H1 (cell line): ENCODE measurements around the gene HMGA1. TPM values are rescaled to one million over a fixed set of nuclear protein-coding genes. Genes with fewer than 3 reads are reported as not detected.

Experiments
- CTCF ChIA-PET: fragments of 300-600 bp; sonication (Branson Sonifier 250); formaldehyde crosslinking; loops from one replicate; lab custom pipeline; 2021; ENCODE audit not compliant: partially characterized antibody; lab: Charles Lee
- POLR2A ChIA-PET: fragments of 300-600 bp; sonication (Branson Sonifier 250); formaldehyde crosslinking; loops from one replicate; lab custom pipeline; 2021; ENCODE audit warnings: inconsistent platforms; ENCODE audit not compliant: partially characterized antibody; lab: Charles Lee
- DNase-seq, 2 experiments: peaks; one replicate each; pipeline versions ENCODE4 v3.0.0 to v3.0.0-alpha.2; 2010 to 2022; ENCODE audit warnings: low spot score in 2 of 2, low read depth in 1 of 2, mixed read lengths in 1 of 2
- FAIRE-seq: peaks from 2 replicates; lab custom pipeline; 2011; peaks lifted over from hg19 to GRCh38; lab: Jason Lieb, UNC
- H2AFZ ChIP-seq: 2 replicates; pipeline ENCODE4 v1.8.1; 2012; ENCODE audit warnings: low read length, inconsistent platforms
- H2AK5ac ChIP-seq: 2 replicates; pipeline ENCODE4 v1.6.1; 2013; ENCODE audit warnings: low read depth, low read length
- H2BK120ac ChIP-seq: replicated peaks from 2 replicates; pipeline ENCODE3; 2013; ENCODE audit warnings: low read depth, low read length, inconsistent platforms
- H2BK12ac ChIP-seq: 2 replicates; pipeline ENCODE4 v1.6.1; 2013; ENCODE audit warnings: low read depth, low read length
- H2BK15ac ChIP-seq: 2 replicates; pipeline ENCODE4 v1.6.1; 2013; ENCODE audit warnings: low read length
- H2BK20ac ChIP-seq: 2 replicates; pipeline ENCODE4 v1.6.1; 2013; ENCODE audit warnings: low read length
- H2BK5ac ChIP-seq: 2 replicates; pipeline ENCODE4 v1.6.1; 2013; ENCODE audit warnings: low read depth, low read length
- H3K14ac ChIP-seq: 2 replicates; pipeline ENCODE4 v1.6.1; 2013; ENCODE audit warnings: inconsistent platforms; ENCODE audit not compliant: insufficient read length
- H3K18ac ChIP-seq: 2 replicates; pipeline ENCODE4 v1.6.1; 2013; ENCODE audit warnings: low read length; ENCODE audit errors: extremely low read depth
- H3K23ac ChIP-seq: 2 replicates; pipeline ENCODE4 v1.6.1; 2013; ENCODE audit warnings: inconsistent platforms; ENCODE audit not compliant: insufficient read length
- H3K23me2 ChIP-seq: 2 replicates; pipeline ENCODE4 v1.6.1; 2013; ENCODE audit warnings: low read depth, low read length
- H3K27ac ChIP-seq: 2 replicates; pipeline ENCODE4 v1.6.1; 2011; ENCODE audit warnings: low read depth, low read length, inconsistent platforms
- H3K27me3 ChIP-seq, 4 experiments: replicated peaks in 1 of 4; 1 replicate in 1 of 4; 2 replicates in 3 of 4; pipeline versions ENCODE4 v1.6.1 to v1.8.1; 2011 to 2013; ENCODE audit warnings: low read length in 3 of 4, mild to moderate bottlenecking in 3 of 4, inconsistent platforms in 2 of 4, mixed read lengths in 2 of 4, moderate library complexity in 1 of 4; ENCODE audit not compliant: control insufficient read depth in 3 of 4, insufficient read depth in 3 of 4; ENCODE audit errors: extremely low read depth in 1 of 4
- H3K36me3 ChIP-seq, 4 experiments: 2 replicates each; pipeline versions ENCODE4 v1.6.1 to v1.8.1; 2011 to 2013; ENCODE audit warnings: mild to moderate bottlenecking in 4 of 4, low read length in 3 of 4, moderate library complexity in 2 of 4, control low read depth in 1 of 4, inconsistent platforms in 1 of 4; ENCODE audit not compliant: insufficient read depth in 4 of 4, control insufficient read depth in 2 of 4
- H3K4ac ChIP-seq: replicated peaks from 2 replicates; pipeline ENCODE3; 2013; ENCODE audit warnings: low read length, low read depth, mixed read lengths, inconsistent platforms; ENCODE audit not compliant: insufficient read length
- H3K4me1 ChIP-seq, 4 experiments: replicated peaks in 1 of 4; 1 replicate in 1 of 4; 2 replicates in 3 of 4; pipeline versions ENCODE4 v1.6.1 to v1.8.1; 2011 to 2013; ENCODE audit warnings: low read length in 3 of 4, inconsistent platforms in 2 of 4, mixed read lengths in 1 of 4; ENCODE audit not compliant: insufficient read depth in 4 of 4, control insufficient read depth in 3 of 4
- H3K4me2 ChIP-seq, 2 experiments: 2 replicates each; pipeline versions ENCODE4 v1.6.1 to v1.8.1; 2011 to 2013; ENCODE audit warnings: low read depth in 2 of 2, low read length in 2 of 2, control low read depth in 1 of 2, inconsistent platforms in 1 of 2, mild to moderate bottlenecking in 1 of 2; ENCODE audit not compliant: insufficient read depth in 1 of 2
- H3K4me3 ChIP-seq, 4 experiments: fragments of 200-600, 300-600 bp in 1 of 4; sonication (generic), shearing (Covaris generic), sonication (Bioruptor Twin) in 1 of 4; 2 replicates each; pipeline versions ENCODE4 v1.5.1 to v1.8.1; 2011 to 2016; ENCODE audit warnings: low read length in 4 of 4, low read depth in 3 of 4, control low read depth in 2 of 4, inconsistent platforms in 2 of 4, mild to moderate bottlenecking in 2 of 4, mixed read lengths in 1 of 4, moderate library complexity in 1 of 4; ENCODE audit not compliant: insufficient read depth in 2 of 4; ENCODE audit errors: extremely low read depth in 1 of 4
- H3K56ac ChIP-seq: replicated peaks from 2 replicates; pipeline ENCODE3; 2013; ENCODE audit warnings: low read depth, mild to moderate bottlenecking, mixed read lengths, low read length, inconsistent platforms; ENCODE audit not compliant: insufficient read length
- H3K79me1 ChIP-seq: 2 replicates; pipeline ENCODE4 v1.6.1; 2013; ENCODE audit warnings: low read depth, low read length, control low read depth
- H3K79me2 ChIP-seq, 2 experiments: 2 replicates each; pipeline versions ENCODE4 v1.6.1 to v1.8.1; 2012 to 2013; ENCODE audit warnings: low read length in 2 of 2, mild to moderate bottlenecking in 2 of 2, inconsistent platforms in 1 of 2; ENCODE audit not compliant: insufficient read depth in 2 of 2, control insufficient read depth in 1 of 2
- H3K9ac ChIP-seq, 4 experiments: replicated peaks in 1 of 4; 1 replicate in 1 of 4; 2 replicates in 3 of 4; pipeline versions ENCODE4 v1.6.1 to v1.8.1; 2011 to 2013; ENCODE audit warnings: low read depth in 3 of 4, low read length in 3 of 4, control low read depth in 2 of 4, mild to moderate bottlenecking in 2 of 4, moderate library complexity in 2 of 4, inconsistent platforms in 1 of 4; ENCODE audit errors: extremely low read depth in 1 of 4
- H3K9me3 ChIP-seq, 2 experiments: 2 replicates each; pipeline versions ENCODE4 v1.6.1 to v1.8.1; 2012 to 2013; ENCODE audit warnings: mild to moderate bottlenecking in 2 of 2, moderate library complexity in 2 of 2, control low read depth in 1 of 2, inconsistent platforms in 1 of 2, low read depth in 1 of 2, low read length in 1 of 2, mixed read lengths in 1 of 2; ENCODE audit not compliant: insufficient read depth in 2 of 2
- H4K20me1 ChIP-seq, 2 experiments: replicated peaks in 1 of 2; 2 replicates each; pipeline versions ENCODE3 to v1.8.1; 2011 to 2013; ENCODE audit warnings: inconsistent platforms in 2 of 2, low read length in 2 of 2, mild to moderate bottlenecking in 1 of 2; ENCODE audit not compliant: insufficient read depth in 2 of 2, control insufficient read depth in 1 of 2
- H4K5ac ChIP-seq: 2 replicates; pipeline ENCODE4 v1.6.1; 2013; ENCODE audit warnings: low read length, low read depth, mixed read lengths, inconsistent platforms; ENCODE audit not compliant: insufficient read length
- H4K8ac ChIP-seq: 2 replicates; pipeline ENCODE4 v1.8.0; 2013; ENCODE audit warnings: mild to moderate bottlenecking, moderate library complexity, low read length, inconsistent platforms; ENCODE audit not compliant: insufficient read depth; ENCODE audit errors: extremely low read depth
- H4K91ac ChIP-seq: replicated peaks from 2 replicates; pipeline ENCODE3; 2013; ENCODE audit warnings: low read length, mixed read lengths, inconsistent platforms; ENCODE audit not compliant: insufficient read length
- CTBP2 ChIP-seq: IDR thresholded peaks from 2 replicates; pipeline ENCODE4 v1.7.0; 2011; ENCODE audit warnings: borderline replicate concordance, mild to moderate bottlenecking, moderate library complexity, mixed read lengths, low read length; ENCODE audit not compliant: insufficient read depth, insufficient read length
- GTF2F1 ChIP-seq: IDR thresholded peaks from 2 replicates; pipeline ENCODE4 v1.6.1; 2012; ENCODE audit warnings: low read depth, low read length, improper control_type of control experiment, borderline replicate concordance
- NANOG ChIP-seq: IDR thresholded peaks from 2 replicates; pipeline ENCODE4 v1.6.1; 2011; ENCODE audit warnings: low read length, low read depth, mild to moderate bottlenecking, inconsistent platforms; ENCODE audit not compliant: insufficient read depth, poor library complexity, severe bottlenecking
- POLR2AphosphoS5 ChIP-seq: IDR thresholded peaks from 2 replicates; pipeline ENCODE4 v1.6.1; 2011; ENCODE audit warnings: low read depth, low read length
- WGBS, 2 experiments: shearing (Covaris generic) in 1 of 2; methylation state at CpG; one replicate each; pipeline versions ENCODE4 v1.1.6 to v1.1.7; 2013 to 2015; ENCODE audit warnings: low lambda C conversion rate in 2 of 2, mixed read lengths in 2 of 2, inconsistent platforms in 1 of 2, low coverage in 1 of 2, missing lambda C conversion rate in 1 of 2; ENCODE audit not compliant: insufficient replicate concordance in 2 of 2, insufficient coverage in 1 of 2, insufficient read length in 1 of 2; ENCODE audit errors: extremely low coverage in 1 of 2, missing lambda C conversion rate in 1 of 2; 5-methylcytosine and 5-hydroxymethylcytosine counted together
- polyA plus RNA-seq, 7 experiments: library from polyadenylated mRNA; depleted of rRNA in 3 of 7; stranded (reverse) in 5 of 7; unstranded in 2 of 7; fragments of >200 nt in 5 of 7; fragments of 200-250 nt in 2 of 7; gene quantifications; 1 replicate in 5 of 7; 2 replicates in 1 of 7; 4 replicates in 1 of 7; pipeline versions ENCODE4 v1.2.1 to v1.2.3, GENCODE V29; 2011 to 2013; ENCODE audit warnings: missing spikeins in 2 of 7, mixed read lengths in 2 of 7
- total RNA-seq: library from RNA; stranded (reverse); fragmentation: NEBNext Ultra II Directional; extraction: Animal tissue kit (Norgen Biotek cat#: 25700); gene quantifications from 2 replicates; pipeline ENCODE4 v1.2.1, GENCODE V29; 2021

The HMGA1 gene
- total and polyA plus RNA-seq, 2 of the 8 experiments (the other 6 are each of a cell fraction or from before 2014, with no cell fraction given), result 1,557 to 2,636 TPM

DNA sequence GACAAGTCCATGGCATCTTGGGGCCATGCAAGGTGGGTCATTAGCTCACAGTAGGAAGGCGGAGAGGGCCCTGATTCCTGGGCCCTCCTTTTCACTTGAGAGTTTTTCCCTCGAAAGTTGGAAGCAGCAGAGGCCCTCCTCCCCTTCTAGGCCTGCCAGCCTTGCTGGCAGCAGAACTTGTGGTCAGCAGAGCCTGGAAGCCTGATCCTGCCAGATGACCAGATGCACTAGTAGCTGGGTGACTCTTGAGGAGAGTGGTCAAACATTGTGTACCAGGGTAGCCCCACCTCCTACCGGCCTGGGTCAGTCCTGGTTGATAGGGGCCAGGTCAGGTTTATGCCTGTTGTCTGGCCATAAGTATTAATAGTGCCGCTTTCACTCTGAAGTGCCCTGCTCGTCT, 3.8 kb upstream of the HMGA1 start:
- Histone ChIP-seq H3K79me1 (no peaks in the 10 kb centered on the region; the same call in 1 of the 2 replicates), H3K4me3 (no peak overlapping the region), H3K9ac (no peak overlapping the region; a peak in 1 of 7 replicates), H3K9me3 (no peaks in the 10 kb centered on the region), H2AFZ (no peak overlapping the region), H2BK20ac (peak overlapping the region; percentile 90; the same call in 1 of the 2 replicates), H4K20me1 (no peaks in the 10 kb centered on the region), H3K4ac (no peak overlapping the region), H3K4me2 (no peak overlapping the region), H3K4me1 (peaks cover under 1 to 14% (median 12%) of the 10 kb centered on the region in 4 experiments), H2AK5ac (peak overlapping the region; percentile 44), H3K27me3 (no peaks in the 10 kb centered on the region), H3K27ac (no peak overlapping the region), H3K23me2 (peaks cover 9% of the 10 kb centered on the region), H3K36me3 (no peaks in the 10 kb centered on the region), H2BK5ac (peak overlapping the region; percentile 75; the same call in 1 of the 2 replicates), H4K5ac (no peak overlapping the region), H4K8ac (no peak overlapping the region), H3K79me2 (peaks cover 4 to 12% of the 10 kb centered on the region in 2 experiments; a peak in 3 of 4 replicates), H3K23ac (no peak overlapping the region), H2BK120ac (peak overlapping the region; percentile 34), H4K91ac (peak overlapping the region; percentile 32), H2BK12ac (peak overlapping the region; percentile 7; the same call in 1 of the 2 replicates), H3K14ac (no peak overlapping the region), H3K18ac (peak overlapping the region; percentile 35; the same call in 1 of the 2 replicates), H2BK15ac (peak overlapping the region; percentile 92), H3K56ac (no peak overlapping the region)
- DNase-seq (no peak), FAIRE-seq (no peak)
- ChIA-PET POLR2A (interaction anchor here (0.5 to 9.0 kb wide), 12 partner anchors 9 to 299 kb away, joined by 3 to 191 read pairs (median 6); partner anchors contain the start of genes GRM4 and SMIM29), CTCF (interaction anchor here (1.8 to 4.1 kb wide), 3 partner anchors 11 to 70 kb away, joined by 7 to 29 read pairs (median 9); no protein-coding TSS in a partner anchor)
- WGBS, 2 experiments, result 77% methylated on average over 5 of the region's 5 CpGs; no CpG with 5 or more reads in 1 of the 2 experiments
- TF ChIP-seq POLR2AphosphoS5 (no peak), CTBP2 (no peak), NANOG (no peak), GTF2F1 (no peak)
